ENCODE data around the gene SIDT2. TPM values are rescaled to one million over a fixed set of nuclear protein-coding genes. Genes with fewer than 3 reads are reported as not detected.

SIDT2 gene
- total RNA-seq, 1 experiment from 2014 or later = 27.6 TPM

- POLR2A ChIA-PET = no interaction called here
- no peak for ATAC-seq
- no peak for TF ChIP-seq ZNF512 (CRISPR knock-in tag; IDR thresholded peaks at IDR 0.05; ENCODE audit: borderline replicate concordance)
- TF ChIP-seq CTCF (IDR thresholded peaks at IDR 0.05) = no peak
- no peak for TF ChIP-seq E2F5 (CRISPR knock-in tag; IDR thresholded peaks at IDR 0.05)
- no peak for TF ChIP-seq FOXP4 (CRISPR knock-in tag; IDR thresholded peaks at IDR 0.05)
- TF ChIP-seq, protein P1, sequence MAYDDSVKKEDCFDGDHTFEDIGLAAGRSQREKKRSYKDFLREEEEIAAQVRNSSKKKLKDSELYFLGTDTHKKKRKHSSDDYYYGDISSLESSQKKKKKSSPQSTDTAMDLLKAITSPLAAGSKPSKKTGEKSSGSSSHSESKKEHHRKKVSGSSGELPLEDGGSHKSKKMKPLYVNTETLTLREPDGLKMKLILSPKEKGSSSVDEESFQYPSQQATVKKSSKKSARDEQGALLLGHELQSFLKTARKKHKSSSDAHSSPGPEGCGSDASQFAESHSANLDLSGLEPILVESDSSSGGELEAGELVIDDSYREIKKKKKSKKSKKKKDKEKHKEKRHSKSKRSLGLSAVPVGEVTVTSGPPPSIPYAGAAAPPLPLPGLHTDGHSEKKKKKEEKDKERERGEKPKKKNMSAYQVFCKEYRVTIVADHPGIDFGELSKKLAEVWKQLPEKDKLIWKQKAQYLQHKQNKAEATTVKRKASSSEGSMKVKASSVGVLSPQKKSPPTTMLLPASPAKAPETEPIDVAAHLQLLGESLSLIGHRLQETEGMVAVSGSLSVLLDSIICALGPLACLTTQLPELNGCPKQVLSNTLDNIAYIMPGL (CRISPR knock-in tag; IDR thresholded peaks at IDR 0.05) = no peak
- TF ChIP-seq NR1H2 (CRISPR knock-in tag; IDR thresholded peaks at IDR 0.05) = no peak
- no peak for TF ChIP-seq ATF6 (CRISPR knock-in tag; IDR thresholded peaks at IDR 0.05)
- TF ChIP-seq TCF7 (CRISPR knock-in tag; IDR thresholded peaks at IDR 0.05; ENCODE audit: low read depth) = no peak
- TF ChIP-seq RORB (CRISPR knock-in tag; IDR thresholded peaks at IDR 0.05) = no peak
- no peak for TF ChIP-seq GABPB1 (CRISPR knock-in tag; IDR thresholded peaks at IDR 0.05)
- TF ChIP-seq RELA (CRISPR knock-in tag; IDR thresholded peaks at IDR 0.05; ENCODE audit: borderline replicate concordance) = no peak
- TF ChIP-seq TEAD4 (CRISPR knock-in tag; IDR thresholded peaks at IDR 0.05) = no peak
- no peak for TF ChIP-seq PRRX2 (CRISPR knock-in tag; IDR thresholded peaks at IDR 0.05)
- TF ChIP-seq, protein P2, sequence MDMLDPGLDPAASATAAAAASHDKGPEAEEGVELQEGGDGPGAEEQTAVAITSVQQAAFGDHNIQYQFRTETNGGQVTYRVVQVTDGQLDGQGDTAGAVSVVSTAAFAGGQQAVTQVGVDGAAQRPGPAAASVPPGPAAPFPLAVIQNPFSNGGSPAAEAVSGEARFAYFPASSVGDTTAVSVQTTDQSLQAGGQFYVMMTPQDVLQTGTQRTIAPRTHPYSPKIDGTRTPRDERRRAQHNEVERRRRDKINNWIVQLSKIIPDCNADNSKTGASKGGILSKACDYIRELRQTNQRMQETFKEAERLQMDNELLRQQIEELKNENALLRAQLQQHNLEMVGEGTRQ (CRISPR knock-in tag; IDR thresholded peaks at IDR 0.05) = no peak
- no peak for TF ChIP-seq ZNF232 (CRISPR knock-in tag; IDR thresholded peaks at IDR 0.05)
- no peak for TF ChIP-seq KAT7 (CRISPR knock-in tag; IDR thresholded peaks at IDR 0.05; ENCODE audit: borderline replicate concordance)
- TF ChIP-seq NFATC4 (CRISPR knock-in tag; IDR thresholded peaks at IDR 0.05) = no peak
- no peak for TF ChIP-seq CBFB (CRISPR knock-in tag; IDR thresholded peaks at IDR 0.05; ENCODE audit: low read depth)
- TF ChIP-seq ZNF263 (CRISPR knock-in tag; IDR thresholded peaks at IDR 0.05; ENCODE audit: low read depth) = no peak
- no peak for TF ChIP-seq ZNF281 (CRISPR knock-in tag; IDR thresholded peaks at IDR 0.05)
- CTCF ChIA-PET = no interaction called here
- no peak for DNase-seq (ENCODE audit: low spot score)
- Mint-ChIP-seq H3K4me1 (peaks cover 3% of the 10 kb centered on the region; the same call in 1 of the 2 replicates), H3K4me3 (no peak overlapping the region), H3K9me3 (no peaks in the 10 kb centered on the region), H3K36me3 (peaks cover 14% of the 10 kb centered on the region), H3K27me3 (ENCODE audit: low read depth) (no peaks in the 10 kb centered on the region), H3K27ac (no peak overlapping the region)
Measured at GRCh38 chr11:117219001-117219400, 40.5 kb downstream of the SIDT2 start.

Data from WTC11 (cell line).